ENCODE results near the gene SLC43A1.
"Not testable (repeated sequence)": the region's sequence is repeated elsewhere in the genome, so short reads cannot be mapped to it uniquely, and the experiment has no call there.

Gene SLC43A1

DNA sequence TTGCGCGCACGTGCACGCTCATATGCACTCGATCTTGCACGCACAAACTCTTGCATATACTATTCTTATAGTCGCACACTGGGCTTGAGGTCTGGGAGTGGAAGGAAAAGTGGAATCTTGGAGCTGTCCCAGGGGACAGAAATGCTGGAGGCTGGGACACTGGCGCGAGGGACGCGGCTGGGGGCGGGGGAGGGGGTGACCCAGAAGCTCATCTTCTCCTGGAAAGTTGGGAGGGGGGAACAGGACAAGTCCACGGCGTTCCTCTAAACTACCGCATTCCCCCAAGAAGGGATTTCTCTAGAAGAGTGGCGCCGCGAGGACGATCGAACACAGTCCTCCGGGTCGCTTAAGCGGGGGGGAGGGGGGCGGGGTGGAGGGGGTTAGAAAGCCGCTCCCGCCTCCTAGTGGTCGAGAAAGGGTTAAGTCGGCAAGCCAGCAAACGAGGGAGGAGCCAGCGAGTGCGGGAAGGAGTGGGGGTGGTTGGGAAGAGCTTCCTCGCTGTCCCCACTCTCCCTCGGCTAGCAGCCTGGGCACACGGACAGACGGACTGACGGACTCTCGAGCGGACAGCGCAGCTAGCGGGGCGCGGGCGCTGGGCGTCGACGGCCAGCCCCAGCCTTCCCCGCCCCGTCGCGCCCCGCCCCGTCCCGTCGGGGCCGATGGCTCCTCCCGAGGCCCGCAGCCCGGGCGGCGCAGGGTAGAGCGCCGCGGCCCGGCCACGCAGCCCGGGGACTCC lies 55.3 kb downstream of the SLC43A1 start, which contains the start of gene RTN4RL2:
RTN4RL2 (plus strand) TSS at position 507 of the 736 bp plus-strand sequence. CDS start 338 bp downstream, outside the sequence.
- DNase-seq: peak; percentile 70

DNA sequence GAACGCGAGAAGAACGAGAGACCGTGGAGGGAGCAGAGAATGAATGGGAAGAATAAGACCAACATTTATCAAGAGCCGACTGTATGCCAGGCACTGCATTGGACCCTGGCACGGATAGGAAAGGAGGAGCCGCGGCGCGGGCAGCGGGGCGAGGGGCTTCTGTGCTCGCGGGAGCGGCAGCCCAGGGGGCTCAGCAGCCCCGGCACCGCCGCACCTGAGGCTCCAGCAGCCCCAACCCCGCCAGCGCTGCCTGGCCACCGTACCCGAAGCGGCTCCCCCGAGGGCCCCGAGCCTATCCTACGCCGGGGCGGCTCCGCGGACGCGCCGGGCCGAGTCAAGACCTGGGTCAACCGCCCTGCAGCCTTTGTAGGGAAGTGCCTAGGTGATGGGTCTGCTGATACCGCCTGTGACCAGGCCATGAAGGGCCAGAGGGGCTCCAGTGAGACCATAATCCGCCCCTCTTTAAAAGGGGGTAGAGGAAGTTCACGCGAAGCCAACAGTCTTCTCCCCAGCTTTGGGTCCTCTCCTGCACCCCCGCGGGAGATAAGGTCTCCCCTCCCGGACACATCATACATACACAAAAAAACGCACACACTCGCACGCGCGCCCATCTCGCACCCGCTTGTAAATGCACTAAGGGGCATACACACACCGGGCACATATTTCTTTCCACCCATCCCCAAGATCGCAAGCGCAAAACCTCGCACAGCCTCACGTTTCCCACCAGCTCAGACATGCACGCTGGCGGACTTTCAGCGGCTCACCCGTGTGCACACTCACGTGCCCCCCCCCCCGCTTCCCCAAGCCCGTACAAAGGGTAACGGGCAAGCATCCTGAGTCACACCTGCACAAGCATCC lies 56.1 kb downstream of the SLC43A1 start:
- peak; percentile 41 for DNase-seq

DNA sequence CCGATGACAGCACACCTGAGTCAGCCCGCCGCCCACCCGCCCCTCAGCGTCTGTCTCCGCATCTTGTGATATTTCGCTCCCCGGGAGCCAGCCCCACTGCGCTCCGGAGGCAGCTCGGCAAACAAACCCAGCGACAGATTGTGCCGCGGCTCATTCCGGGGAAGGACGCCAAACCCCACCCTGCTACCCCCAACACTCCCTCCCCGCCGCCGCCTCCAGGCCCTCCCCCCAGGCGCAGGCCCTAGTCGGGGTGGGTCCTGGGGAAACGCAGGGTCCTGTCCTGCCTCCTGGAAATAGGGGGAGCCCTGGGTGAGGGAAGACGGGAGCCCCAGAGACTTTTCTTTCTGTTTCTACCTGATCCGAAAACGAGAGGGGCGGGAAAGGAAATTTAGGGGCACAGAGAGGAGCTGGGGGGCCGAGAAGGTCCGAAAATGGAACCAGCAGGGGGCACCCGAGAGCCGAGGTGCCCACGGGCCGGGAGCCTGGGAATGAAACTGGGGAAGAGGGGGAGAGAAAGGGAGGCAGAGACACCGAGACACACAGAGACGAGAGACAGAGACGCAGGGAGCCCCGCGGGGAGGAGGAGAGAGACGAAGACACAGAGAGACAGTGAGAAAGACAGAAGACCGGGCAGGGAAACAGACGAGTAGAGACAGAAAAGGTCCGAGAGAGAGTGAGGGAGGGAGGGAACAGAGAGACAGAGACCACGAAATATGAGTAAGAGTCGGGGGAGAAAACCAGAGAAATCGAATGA lies 56.9 kb downstream of the SLC43A1 start:
- peak; percentile 60 for DNase-seq

DNA sequence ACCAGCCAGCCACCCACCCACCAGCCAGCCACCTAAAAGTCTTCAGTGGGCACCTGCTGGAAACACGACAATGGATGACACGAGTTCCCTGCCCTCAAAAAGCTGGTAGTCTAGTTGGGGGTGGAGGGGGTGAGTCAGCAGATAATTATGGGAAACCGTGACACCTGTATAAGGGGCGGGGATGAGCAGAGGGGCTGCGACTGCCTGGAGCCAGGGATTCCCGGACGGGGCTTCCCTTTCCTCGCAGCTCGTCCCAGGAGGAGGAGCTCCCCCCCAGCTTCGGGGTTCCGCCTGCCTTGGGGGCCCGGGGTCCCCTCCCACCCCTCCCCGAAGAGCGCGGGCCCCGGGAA lies 57.5 kb downstream of the SLC43A1 start:
- no peak for DNase-seq

DNA sequence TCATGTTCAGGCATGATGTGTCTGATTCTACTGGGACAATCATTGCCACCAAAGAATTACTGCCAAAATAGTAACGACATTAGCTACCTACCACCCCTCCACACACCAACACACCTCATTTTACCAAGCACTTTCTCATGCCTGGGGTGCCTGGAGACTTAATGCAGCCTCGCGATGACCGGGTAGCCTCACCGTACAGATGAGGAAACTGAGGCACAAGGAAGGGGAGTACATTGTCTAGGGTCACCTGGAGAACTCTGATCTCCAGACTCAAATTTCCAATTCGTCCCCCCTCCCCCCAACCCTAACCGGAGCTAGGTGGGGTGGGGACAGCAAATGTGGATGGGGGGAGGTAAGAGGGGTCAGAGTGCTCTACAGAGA lies 57.9 kb downstream of the SLC43A1 start:
- no peak for DNase-seq

DNA sequence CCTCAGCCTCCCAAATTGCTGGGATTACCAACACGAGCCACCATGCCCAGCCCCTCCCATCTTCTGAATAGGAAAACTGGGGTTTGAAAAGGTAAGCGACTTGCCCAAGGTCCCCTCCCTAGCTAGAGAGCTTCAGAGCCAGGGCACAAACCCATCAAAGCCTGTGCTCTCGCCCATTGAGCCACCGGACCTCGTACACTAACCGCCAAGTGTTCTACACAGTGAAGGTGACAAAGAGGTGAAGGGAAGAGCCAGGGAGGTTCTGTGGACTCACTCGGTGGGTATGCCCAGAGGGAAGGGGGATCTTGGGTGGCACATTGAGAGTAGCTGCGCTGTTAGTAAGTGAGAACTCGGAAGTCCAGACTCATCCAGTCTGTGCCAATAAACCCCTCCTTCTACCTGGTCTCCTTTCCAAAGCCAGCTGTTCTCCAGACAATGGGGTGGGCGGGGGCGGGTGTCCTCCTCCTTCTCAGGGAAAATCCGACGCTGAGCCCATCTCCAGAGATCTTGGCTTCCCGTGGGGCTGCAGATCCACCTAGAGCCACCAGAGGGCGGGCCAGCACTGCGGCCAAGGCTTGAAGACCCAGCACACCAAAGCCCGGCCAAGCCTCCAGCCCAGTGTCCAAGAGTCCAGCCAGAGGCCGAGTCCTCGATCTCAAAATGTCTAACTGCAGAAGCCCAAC lies 58.4 kb downstream of the SLC43A1 start:
- peak; percentile 80 for DNase-seq

DNA sequence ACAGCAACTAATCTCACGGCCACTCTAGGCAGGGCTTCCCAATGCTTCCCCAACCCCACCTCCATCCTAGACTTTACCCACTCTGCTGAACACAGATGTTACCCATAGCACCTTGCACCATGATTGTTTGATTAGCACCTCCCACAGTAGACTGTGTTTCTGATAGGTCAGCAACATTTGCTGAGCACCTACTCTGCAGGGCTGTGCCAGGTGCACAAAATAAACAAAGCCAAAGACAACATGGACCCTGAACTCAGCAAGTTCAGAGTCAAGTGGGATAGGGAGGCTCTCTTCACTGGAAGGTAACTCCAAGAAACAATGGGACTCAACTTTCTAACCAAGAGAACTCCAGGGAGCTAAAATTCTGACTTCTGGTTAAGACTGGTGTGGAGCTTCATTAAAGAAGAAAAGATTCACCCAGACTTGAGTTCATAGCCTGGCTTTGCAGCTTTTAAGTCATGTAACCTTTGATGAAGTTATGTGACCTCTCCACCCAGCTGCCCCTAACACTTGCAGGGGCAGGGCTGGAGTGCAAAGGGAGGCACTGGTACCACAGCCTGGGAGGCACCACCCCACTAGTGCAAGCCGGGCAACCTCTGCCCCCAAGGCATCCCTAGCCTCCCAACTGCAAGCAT lies 61.8 kb downstream of the SLC43A1 start:
- DNase-seq: no peak

DNA sequence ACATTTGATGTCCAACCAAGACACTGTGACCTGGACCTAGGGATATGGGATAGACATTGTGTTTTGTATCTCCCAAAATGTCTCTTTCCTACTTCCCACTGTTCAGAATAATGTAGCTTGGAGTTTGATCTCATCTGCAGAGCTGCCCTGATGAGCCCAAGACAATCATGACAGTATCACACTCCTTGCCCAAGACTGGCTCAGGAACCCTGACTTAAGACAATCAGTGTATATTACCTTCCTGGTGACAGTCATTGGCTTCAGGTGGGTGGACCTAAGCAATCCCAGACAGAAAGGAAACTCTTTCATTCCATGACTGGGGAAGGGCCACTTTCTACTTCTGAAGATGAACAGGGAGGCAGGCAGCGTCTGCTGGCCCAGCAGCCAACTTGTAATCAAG lies 69.4 kb downstream of the SLC43A1 start:
- DNase-seq: no peak

DNA sequence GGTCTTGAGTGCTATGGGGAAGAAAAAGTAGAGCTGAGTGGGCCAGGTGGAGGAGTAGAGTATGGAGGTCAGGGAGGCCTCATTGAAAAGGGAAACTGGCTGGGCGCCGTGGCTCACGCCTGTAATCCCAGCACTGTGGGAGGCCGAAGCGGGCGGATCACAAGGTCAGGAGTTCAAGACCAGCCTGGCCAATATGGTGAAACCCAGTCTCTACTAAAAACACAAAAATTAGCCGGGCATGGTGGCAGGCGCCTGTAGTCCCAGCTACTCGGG lies 70.4 kb downstream of the SLC43A1 start:
- DNase-seq: not testable (repeated sequence)

DNA sequence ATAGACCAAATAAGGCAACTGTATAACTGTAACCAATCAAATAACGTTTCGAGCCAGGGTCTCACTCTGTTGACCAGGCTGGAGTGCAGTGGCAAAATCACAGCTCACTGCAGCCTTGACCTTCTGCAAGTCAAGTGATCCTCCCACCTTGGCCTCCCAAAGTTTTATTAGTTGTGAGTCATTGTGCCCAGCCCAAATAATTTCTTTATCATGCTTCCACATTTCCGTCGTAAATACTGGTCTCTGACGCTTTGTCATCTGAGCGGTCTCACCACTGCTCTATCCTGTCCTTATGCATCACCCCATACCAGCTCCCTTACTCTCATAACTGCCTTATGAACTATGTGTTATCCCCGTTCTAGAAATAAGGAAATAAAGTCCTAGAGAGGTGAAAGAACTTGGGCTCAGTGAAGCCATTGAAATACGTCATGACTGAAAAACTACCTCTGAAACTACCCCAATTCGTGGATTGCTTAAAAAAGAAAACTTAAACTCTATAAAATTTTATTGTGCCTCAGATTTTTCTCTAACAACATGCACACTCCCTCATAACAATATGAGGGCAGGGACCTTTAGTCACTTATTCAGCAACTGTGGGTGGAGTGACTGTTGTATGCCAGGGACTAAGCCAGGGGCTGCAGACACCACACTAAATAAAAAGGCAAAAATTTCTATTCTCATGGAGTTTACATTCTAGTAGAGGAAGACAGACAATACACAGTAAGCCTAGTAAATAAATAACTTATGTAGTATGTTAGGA lies 71.0 kb downstream of the SLC43A1 start:
- DNase-seq: peak; percentile 80

DNA sequence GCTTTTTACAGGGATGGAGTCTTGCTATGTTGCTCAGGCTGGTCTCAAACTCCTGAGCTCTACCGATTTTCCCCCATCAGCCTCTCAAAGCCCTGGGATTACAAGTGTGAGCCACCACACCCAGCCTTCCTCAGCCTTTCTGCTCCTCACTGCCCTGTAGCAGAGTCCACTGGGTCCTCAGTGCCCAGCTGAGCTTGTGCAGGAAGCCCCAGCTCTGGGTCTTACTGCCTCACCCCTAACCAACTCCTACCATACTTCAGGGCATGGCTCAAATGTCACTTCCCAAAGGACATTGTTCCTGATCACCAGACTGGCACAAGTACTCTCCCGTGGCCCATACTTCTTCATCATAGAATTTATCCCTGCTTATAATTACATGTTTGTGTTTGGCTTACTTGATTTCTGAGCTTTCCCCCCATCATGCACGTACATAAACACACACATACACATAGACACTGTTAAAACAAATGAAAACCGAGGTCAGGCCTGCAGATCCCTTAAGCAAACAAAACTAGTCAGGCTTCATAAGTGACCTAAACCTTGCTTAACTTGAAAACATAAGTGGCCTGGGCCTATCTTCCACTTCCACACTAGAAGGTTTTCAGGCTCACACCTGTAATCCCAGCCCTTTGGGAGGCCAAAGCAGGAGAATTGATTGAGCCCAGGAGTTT lies 74.6 kb downstream of the SLC43A1 start:
- DNase-seq: no peak

DNA sequence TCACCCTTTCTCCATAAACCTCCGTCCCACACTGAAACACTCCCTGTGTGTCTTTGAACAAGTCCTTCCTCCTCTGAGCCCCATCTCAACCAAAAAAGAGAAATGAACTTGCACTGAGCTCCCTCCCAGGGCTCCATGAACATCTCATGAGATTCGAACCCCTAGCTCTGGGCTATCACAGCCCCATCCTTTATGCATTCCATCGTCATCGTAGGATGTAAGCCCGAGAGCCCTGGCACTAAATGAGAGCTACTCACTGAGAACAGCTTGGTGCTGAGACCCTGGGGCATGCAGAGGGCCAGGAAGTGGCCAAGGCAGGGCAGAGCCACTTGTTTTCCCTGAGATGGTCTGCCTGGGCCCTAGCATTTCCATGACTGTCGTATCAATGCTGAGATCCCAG lies 75.7 kb downstream of the SLC43A1 start:
- DNase-seq: no peak

DNA sequence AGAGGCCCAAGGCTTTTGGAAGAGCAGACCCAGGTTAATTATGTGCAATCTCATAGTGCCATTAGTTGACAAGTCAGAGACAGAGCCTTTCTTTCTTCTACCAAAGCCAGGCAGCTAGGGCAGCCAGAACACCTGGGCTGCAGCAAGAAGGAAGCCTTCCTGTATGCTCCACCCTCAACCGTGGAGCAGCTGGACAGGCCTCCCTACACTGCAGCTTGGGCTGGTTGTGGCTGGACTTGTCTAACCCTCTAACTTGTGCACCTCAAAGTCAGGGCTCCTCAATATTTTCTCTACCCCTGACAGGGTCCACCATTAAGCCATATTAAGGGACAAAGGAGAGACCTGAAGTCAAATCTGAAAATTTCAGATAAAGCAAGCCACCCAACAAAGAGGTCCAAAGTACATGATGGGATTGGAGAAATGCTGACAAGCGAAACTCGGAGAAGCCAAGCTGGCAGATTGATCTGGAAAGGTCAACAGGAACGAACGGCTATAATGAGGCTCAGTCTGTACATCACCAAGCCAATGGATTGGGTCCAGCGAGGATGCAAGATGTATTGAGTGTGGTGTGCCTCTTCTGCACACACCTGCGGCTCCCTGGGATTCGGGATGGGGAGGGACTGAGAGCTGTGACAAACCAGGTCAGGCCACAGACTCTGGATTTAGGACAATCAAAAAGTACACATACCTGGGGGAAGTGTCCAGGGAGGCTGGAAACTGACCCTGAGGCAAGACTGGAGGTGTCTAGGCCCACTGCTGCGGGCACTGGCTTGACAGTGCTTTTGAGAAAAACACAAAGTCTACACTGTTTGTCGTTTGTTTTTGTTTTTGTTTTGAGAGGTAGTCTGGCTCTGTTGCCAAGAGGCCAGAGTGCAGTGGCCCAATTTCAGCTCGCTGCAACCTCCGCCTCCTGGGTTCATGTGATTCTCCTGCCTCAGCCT lies 76.9 kb downstream of the SLC43A1 start:
- no peak for DNase-seq

DNA sequence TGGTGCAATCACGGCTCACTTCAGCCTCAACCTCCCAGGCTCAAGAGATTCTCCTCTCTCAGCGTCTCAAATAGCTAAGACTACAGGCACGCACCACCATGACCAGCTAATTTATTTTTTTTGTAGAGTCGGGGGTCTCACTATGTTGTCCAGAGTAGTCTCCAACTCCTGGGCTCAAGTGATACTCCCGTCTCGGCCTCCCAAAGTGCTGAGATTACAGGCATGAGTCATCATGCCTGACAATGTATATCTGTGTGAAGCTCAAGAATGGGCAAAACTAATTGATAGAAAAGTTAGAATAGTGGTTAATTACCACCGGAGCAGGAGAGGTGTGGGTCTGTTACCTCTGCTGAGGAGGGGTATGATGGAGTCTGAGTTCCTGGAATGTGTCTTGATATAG lies 79.5 kb downstream of the SLC43A1 start:
- DNase-seq: no peak

DNA sequence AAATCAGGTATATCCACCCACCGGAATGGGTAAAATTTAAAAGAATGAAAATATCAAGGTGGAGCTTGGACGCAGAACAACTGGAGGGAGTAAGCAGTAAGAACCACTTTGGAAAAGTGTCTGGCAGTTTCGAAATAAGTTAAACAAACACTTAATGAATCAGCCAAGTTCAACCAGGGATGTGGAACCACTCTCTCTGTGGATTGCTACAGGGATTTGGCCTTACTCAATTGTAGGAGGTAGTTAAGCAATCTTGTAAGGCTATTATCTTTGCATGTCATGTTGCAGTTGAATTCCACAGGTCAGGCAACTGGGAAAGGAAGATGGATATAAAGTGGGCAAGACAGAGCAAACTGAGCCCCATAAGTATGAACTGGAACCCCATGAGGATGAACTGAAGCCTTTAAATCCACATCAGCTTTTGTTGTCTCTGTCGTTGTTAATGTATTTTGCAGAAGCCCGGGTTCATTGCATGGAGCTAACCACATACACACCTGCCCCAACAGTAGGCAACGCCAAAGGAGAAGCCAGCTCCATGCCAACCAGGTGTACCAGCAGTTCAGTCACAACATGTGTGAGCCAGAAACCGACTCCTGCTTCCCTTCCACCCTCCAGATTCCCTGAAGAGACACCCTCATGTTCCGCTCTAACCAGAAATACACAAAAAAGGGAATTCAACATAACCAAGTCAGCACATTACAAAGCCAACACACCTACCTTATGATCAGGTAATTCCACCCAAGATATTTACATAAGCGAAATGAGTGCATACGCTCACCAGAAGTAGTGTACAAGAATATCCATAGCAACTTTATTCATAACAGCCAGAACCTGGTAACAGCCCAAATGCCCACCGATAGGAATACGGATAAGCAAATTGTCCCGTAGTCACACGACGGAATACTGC lies 80.6 kb downstream of the SLC43A1 start:
- no peak for DNase-seq

Data from hematopoietic multipotent progenitor cell treated with erythropoietin and hydrocortisone succinate and interleukin-3 and kit ligand, for 8 days (in vitro differentiated cells).